ENCODE results near the gene GSDME.

DNA sequence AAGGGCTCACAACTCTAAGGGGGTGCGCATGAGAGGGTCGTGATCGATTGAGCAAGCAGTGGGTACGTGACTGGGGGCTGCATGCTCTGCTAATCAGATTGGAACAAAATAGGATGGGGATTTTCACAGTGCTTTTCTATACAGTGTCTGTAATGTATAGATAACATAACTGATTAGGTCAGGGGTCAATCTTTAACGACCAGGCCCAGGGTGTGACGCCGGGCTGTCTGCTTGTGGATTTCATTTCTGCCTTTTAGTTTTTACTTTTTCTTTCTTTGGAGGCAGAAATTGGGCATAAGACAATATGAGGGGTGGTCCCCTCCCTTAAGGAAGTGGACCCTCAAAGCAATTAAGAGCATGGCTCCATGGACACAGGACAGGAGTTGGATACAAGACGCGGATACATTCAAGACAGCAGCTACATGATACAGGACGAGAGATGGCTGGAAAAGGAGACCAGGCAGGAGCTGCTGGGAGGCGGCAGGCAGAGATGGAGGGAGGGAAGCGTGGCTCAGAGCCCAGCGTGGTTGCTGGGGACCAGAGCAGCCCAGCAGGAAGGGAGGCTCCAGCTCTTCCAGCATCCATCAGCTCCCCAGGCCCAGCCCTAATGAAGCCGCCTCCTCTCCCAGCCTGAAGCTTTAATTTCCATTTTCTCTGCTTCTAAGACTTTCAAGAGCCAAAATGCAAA lies 31.6 kb downstream of the GSDME start:
- TF ChIP-seq CTCF (IDR thresholded peaks at IDR 0.05) (no peak), POLR2A (IDR thresholded peaks at IDR 0.05) (no peak)
